A172 (cell line): Measurements from ENCODE around the gene VAMP4. TPM values are rescaled to one million over a fixed set of nuclear protein-coding genes. Genes with fewer than 3 reads are reported as not detected.
"Not testable (repeated sequence)": the region's sequence is repeated elsewhere in the genome, so short reads cannot be mapped to it uniquely, and the experiment has no call there.

Experiments
- DNase-seq: peaks from one replicate; pipeline ENCODE4 v3.0.0-alpha.2; 2015; ENCODE audit warnings: low spot score
- total RNA-seq: library from RNA; depleted of rRNA; stranded (reverse); fragments of >200 nt; shearing (Covaris generic); gene quantifications from 2 replicates; pipeline ENCODE4 v1.2.3, GENCODE V29; 2014

VAMP4 gene
- total RNA-seq, 1 experiment from 2014 or later, result 12.1 TPM

GRCh38 chr1:171751221-171751620, 9.4 kb upstream of the VAMP4 start:
- no peak for DNase-seq

- DNase-seq, result no peak
Measured at GRCh38 chr1:171748651-171749050, 6.8 kb upstream of the VAMP4 start.

GRCh38 chr1:171744986-171745385, 3.1 kb upstream of the VAMP4 start:
- no peak for DNase-seq

GRCh38 chr1:171743081-171743870, 1.4 kb upstream of the VAMP4 start:
- peak; percentile 70 for DNase-seq

GRCh38 chr1:171742577-171742922, 685 bp upstream of the VAMP4 start:
- DNase-seq, result peak; percentile 61

- peak; percentile 42 for DNase-seq
Measured at GRCh38 chr1:171740987-171741871, 636 bp downstream of the VAMP4 start.

GRCh38 chr1:171740356-171740863, 1.5 kb downstream of the VAMP4 start:
- no peak for DNase-seq

- DNase-seq, result peak; percentile 47
Measured at GRCh38 chr1:171739656-171740055, 2.2 kb downstream of the VAMP4 start.

GRCh38 chr1:171738911-171739310, 3.0 kb downstream of the VAMP4 start:
- no peak for DNase-seq

GRCh38 chr1:171736196-171736595, 5.7 kb downstream of the VAMP4 start:
- no peak for DNase-seq

- DNase-seq, result no peak
Measured at GRCh38 chr1:171730052-171730451, 11.8 kb downstream of the VAMP4 start.

GRCh38 chr1:171727778-171728177, 14.1 kb downstream of the VAMP4 start:
- DNase-seq, result no peak

GRCh38 chr1:171723180-171723579, 18.7 kb downstream of the VAMP4 start:
- DNase-seq, result not testable (repeated sequence)

- DNase-seq, result no peak
Measured at GRCh38 chr1:171718848-171719247, 23.0 kb downstream of the VAMP4 start.

GRCh38 chr1:171718216-171718615, 23.6 kb downstream of the VAMP4 start:
- no peak for DNase-seq

- DNase-seq, result no peak
Measured at GRCh38 chr1:171717062-171717718, 24.7 kb downstream of the VAMP4 start.

- DNase-seq, result peak; percentile 16
Measured at GRCh38 chr1:171716616-171717015, 25.2 kb downstream of the VAMP4 start.

- DNase-seq, result no peak
Measured at GRCh38 chr1:171715813-171716251, 26.0 kb downstream of the VAMP4 start.

- no peak for DNase-seq
Measured at GRCh38 chr1:171712341-171712740, 29.5 kb downstream of the VAMP4 start.

GRCh38 chr1:171711643-171712042, 30.2 kb downstream of the VAMP4 start:
- DNase-seq, result no peak

GRCh38 chr1:171707583-171707982, 34.3 kb downstream of the VAMP4 start:
- no peak for DNase-seq

GRCh38 chr1:171702598-171702997, 39.3 kb downstream of the VAMP4 start:
- no peak for DNase-seq
